Adrenal gland (tissue), 5 donors: ENCODE data around the gene PDIA2.

ENCODE experiments used
- POLR2A ChIP-seq, 2 donors: fragments of 450-650 bp; IDR thresholded peaks; one replicate each; pipeline ENCODE4 v1.6.1; 2017; ENCODE audit warnings: antibody characterized with exemption in 2 of 2, mild to moderate bottlenecking in 2 of 2, moderate library complexity in 1 of 2
- TF ChIP-seq, protein P1 (sequence below), 6 experiments: fragments of 450-650 bp in 4 of 6; fragments of 200-600 bp in 2 of 6; sonication (generic) in 1 of 6; IDR thresholded peaks; 1 replicate in 5 of 6; 2 replicates in 1 of 6; pipeline versions ENCODE4 v1.5.1 to v1.8.0; 2016 to 2021; ENCODE audit warnings: antibody characterized with exemption in 6 of 6, mild to moderate bottlenecking in 2 of 6, moderate library complexity in 1 of 6
- donor health status: DM: no; HTN: no; CAD: no.

GRCh38 chr16:281660-282255 is 1.2 kb upstream of the PDIA2 start:
- TF ChIP-seq, protein P1, sequence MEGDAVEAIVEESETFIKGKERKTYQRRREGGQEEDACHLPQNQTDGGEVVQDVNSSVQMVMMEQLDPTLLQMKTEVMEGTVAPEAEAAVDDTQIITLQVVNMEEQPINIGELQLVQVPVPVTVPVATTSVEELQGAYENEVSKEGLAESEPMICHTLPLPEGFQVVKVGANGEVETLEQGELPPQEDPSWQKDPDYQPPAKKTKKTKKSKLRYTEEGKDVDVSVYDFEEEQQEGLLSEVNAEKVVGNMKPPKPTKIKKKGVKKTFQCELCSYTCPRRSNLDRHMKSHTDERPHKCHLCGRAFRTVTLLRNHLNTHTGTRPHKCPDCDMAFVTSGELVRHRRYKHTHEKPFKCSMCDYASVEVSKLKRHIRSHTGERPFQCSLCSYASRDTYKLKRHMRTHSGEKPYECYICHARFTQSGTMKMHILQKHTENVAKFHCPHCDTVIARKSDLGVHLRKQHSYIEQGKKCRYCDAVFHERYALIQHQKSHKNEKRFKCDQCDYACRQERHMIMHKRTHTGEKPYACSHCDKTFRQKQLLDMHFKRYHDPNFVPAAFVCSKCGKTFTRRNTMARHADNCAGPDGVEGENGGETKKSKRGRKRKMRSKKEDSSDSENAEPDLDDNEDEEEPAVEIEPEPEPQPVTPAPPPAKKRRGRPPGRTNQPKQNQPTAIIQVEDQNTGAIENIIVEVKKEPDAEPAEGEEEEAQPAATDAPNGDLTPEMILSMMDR (IDR thresholded peaks at IDR 0.05): no peak
- no peak for TF ChIP-seq POLR2A (IDR thresholded peaks at IDR 0.05)
